DND-41 (cell line): ENCODE measurements around the gene SMIM11.

Experiments
- EZH2 ChIP-seq: IDR thresholded peaks from 3 replicates; pipeline ENCODE4 v1.6.1; 2012; ENCODE audit warnings: borderline replicate concordance, low read depth, mild to moderate bottlenecking, moderate library complexity, low read length, inconsistent platforms; ENCODE audit not compliant: severe bottlenecking
- TF ChIP-seq, protein P1 (sequence below): IDR thresholded peaks from 2 replicates; pipeline ENCODE4 v1.5.1; 2012; ENCODE audit warnings: borderline replicate concordance, low read length, moderate library complexity, mild to moderate bottlenecking; ENCODE audit not compliant: poor library complexity, severe bottlenecking; ENCODE audit errors: extremely low read depth

- TF ChIP-seq, protein P1, sequence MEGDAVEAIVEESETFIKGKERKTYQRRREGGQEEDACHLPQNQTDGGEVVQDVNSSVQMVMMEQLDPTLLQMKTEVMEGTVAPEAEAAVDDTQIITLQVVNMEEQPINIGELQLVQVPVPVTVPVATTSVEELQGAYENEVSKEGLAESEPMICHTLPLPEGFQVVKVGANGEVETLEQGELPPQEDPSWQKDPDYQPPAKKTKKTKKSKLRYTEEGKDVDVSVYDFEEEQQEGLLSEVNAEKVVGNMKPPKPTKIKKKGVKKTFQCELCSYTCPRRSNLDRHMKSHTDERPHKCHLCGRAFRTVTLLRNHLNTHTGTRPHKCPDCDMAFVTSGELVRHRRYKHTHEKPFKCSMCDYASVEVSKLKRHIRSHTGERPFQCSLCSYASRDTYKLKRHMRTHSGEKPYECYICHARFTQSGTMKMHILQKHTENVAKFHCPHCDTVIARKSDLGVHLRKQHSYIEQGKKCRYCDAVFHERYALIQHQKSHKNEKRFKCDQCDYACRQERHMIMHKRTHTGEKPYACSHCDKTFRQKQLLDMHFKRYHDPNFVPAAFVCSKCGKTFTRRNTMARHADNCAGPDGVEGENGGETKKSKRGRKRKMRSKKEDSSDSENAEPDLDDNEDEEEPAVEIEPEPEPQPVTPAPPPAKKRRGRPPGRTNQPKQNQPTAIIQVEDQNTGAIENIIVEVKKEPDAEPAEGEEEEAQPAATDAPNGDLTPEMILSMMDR, result no peak
- no peak for TF ChIP-seq EZH2
Measured at GRCh38 chr21:34342476-34342875, 32.8 kb upstream of the SMIM11 start.
